ENCODE results near the gene ROCK2. TPM values are rescaled to one million over a fixed set of nuclear protein-coding genes. Genes with fewer than 3 reads are reported as not detected.
"Not testable (repeated sequence)": the region's sequence is repeated elsewhere in the genome, so short reads cannot be mapped to it uniquely, and the experiment has no call there.

Gene ROCK2
- total RNA-seq, 2 donors from 2014 or later, result 29.6 to 32.2 TPM

- intact Hi-C loops (cut with DNase I), result no loop called here
- H3K27ac ChIP-seq, result no peak overlapping the region
- no peak for DNase-seq (ENCODE audit: low spot score)
- peaks cover 3% of the 10 kb centered on the region for H3K4me1 ChIP-seq (replicated peaks)
- no peak overlapping the region for H3K4me3 ChIP-seq
- no peak for TF ChIP-seq CTCF (IDR thresholded peaks at IDR 0.05)
- TF ChIP-seq POLR2AphosphoS5 (IDR thresholded peaks at IDR 0.05), result no peak
- no peak for TF ChIP-seq POLR2A (IDR thresholded peaks at IDR 0.05)
- no peaks in the 10 kb centered on the region for H3K9me3 ChIP-seq
- no peaks in the 10 kb centered on the region for H3K36me3 ChIP-seq
- WGBS, result 42% methylated on average over 2 of the region's 2 CpGs
- no peaks in the 10 kb centered on the region for H3K27me3 ChIP-seq (replicated peaks; ENCODE audit: insufficient read depth)
Observed at GRCh38 chr2:11254100-11254536, 90.3 kb downstream of the ROCK2 start.

- H3K27ac ChIP-seq; H3K9me3 ChIP-seq; H3K27me3 ChIP-seq (replicated peaks; ENCODE audit: insufficient read depth); DNase-seq (ENCODE audit: low spot score); H3K4me1 ChIP-seq (replicated peaks); intact Hi-C loops (cut with DNase I); H3K4me3 ChIP-seq; H3K36me3 ChIP-seq: not testable (repeated sequence)
- WGBS, result 96% methylated on average over 4 of the region's 4 CpGs
Observed at GRCh38 chr2:11252458-11252857, 92.0 kb downstream of the ROCK2 start.

- no peak overlapping the region for H3K27ac ChIP-seq
- DNase-seq (ENCODE audit: low spot score), result no peak
- H3K4me3 ChIP-seq, result no peak overlapping the region
- no peak for TF ChIP-seq POLR2A (IDR thresholded peaks at IDR 0.05)
- no peak for TF ChIP-seq POLR2AphosphoS5 (IDR thresholded peaks at IDR 0.05)
- TF ChIP-seq CTCF (IDR thresholded peaks at IDR 0.05), result no peak
- H3K9me3 ChIP-seq, result no peaks in the 10 kb centered on the region
- 62% methylated on average over 4 of the region's 4 CpGs for WGBS
- intact Hi-C loops (cut with DNase I), result no loop called here
- H3K27me3 ChIP-seq (replicated peaks; ENCODE audit: insufficient read depth), result no peaks in the 10 kb centered on the region
- peaks cover 3% of the 10 kb centered on the region for H3K4me1 ChIP-seq (replicated peaks)
- H3K36me3 ChIP-seq, result no peaks in the 10 kb centered on the region
Observed at GRCh38 chr2:11250400-11251196, 93.8 kb downstream of the ROCK2 start.

- no peaks in the 10 kb centered on the region for H3K4me1 ChIP-seq (replicated peaks)
- TF ChIP-seq POLR2AphosphoS5 (IDR thresholded peaks at IDR 0.05), result no peak
- TF ChIP-seq CTCF (IDR thresholded peaks at IDR 0.05), result no peak
- TF ChIP-seq POLR2A (IDR thresholded peaks at IDR 0.05), result no peak
Observed at GRCh38 chr2:11245322-11245721, 99.1 kb downstream of the ROCK2 start.

GRCh38 chr2:11244091-11244826 is 100.2 kb downstream of the ROCK2 start:
- intact Hi-C loops (cut with DNase I), result no loop called here

More at GRCh38 chr2:11245322-11245721, 99.1 kb downstream of the ROCK2 start:
- no peak for DNase-seq (ENCODE audit: low spot score)
- intact Hi-C loops (cut with DNase I), result no loop called here
- WGBS, result 75% methylated on average over 1 of the region's 1 CpG
- Histone ChIP-seq H3K27me3 (replicated peaks; ENCODE audit: insufficient read depth) (no peaks in the 10 kb centered on the region), H3K27ac (no peak overlapping the region), H3K36me3 (no peaks in the 10 kb centered on the region), H3K9me3 (no peaks in the 10 kb centered on the region), H3K4me3 (no peak overlapping the region)

More at GRCh38 chr2:11244091-11244826, 100.2 kb downstream of the ROCK2 start:
- Histone ChIP-seq H3K9me3 (no peaks in the 10 kb centered on the region), H3K27ac (no peak overlapping the region), H3K27me3 (replicated peaks; ENCODE audit: insufficient read depth) (no peaks in the 10 kb centered on the region), H3K4me1 (replicated peaks) (no peaks in the 10 kb centered on the region), H3K4me3 (no peak overlapping the region), H3K36me3 (no peaks in the 10 kb centered on the region)
- no peak for DNase-seq (ENCODE audit: low spot score)
- TF ChIP-seq POLR2A (IDR thresholded peaks at IDR 0.05) (no peak), POLR2AphosphoS5 (IDR thresholded peaks at IDR 0.05) (no peak), CTCF (IDR thresholded peaks at IDR 0.05) (no peak)
- 96% methylated on average over 1 of the region's 1 CpG for WGBS
